Measurements from ENCODE around the gene TNIK.

The TNIK gene

DNA sequence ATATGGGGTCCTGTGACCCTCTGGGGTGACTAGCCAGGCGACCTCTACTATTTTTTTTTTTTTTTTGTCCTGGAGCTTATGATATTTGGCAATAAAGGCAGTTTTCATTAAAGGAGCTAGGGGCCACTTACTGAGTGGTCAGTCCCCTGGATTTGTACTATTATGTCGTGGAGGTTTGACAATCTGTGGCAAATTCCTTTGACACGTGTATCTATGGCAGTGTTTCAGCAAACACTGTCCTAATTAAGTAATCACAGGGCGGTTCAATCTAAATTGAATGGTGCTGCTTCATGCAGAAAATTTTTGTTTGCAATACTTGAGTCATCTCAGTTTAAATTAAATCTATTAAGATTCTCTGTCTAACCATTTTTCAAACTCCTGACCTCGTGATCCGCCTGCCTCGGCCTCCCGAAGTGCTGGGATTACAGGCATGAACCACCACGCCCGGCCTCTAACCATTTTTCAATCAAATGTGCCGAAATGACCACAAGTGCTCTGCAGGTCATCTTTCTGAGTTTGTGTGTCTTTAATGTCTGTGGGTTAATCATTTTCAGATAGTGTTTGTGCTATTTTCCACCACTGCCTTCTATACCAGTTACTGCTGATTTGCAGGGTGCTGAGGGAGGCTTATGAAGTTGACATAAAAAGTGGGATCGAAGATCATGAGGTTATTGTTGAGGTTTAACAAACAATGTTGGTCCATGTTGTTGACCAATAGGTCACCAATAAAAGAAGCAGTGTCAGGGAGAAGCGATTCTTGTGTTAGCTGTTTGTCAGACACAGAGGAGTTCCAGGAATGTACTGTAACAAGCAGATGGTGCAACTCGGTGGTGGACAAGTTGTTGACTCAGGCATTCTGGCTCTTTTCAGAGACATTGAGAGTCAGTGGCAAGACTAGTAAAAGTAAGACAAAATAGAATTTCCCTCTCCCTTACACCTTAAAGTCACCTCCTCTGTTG, 415.1 kb downstream of the TNIK start:
- no peak for DNase-seq
- Histone ChIP-seq H3K9me3 (no peaks in the 10 kb centered on the region), H3K27me3 (no peaks in the 10 kb centered on the region), H3K4me3 (no peak overlapping the region), H3K36me3 (no peaks in the 10 kb centered on the region), H3K4me1 (peaks cover 0 to 3% (median 0%) of the 10 kb centered on the region in 4 donors), H3K27ac (no peak overlapping the region)
- TF ChIP-seq, protein P1, sequence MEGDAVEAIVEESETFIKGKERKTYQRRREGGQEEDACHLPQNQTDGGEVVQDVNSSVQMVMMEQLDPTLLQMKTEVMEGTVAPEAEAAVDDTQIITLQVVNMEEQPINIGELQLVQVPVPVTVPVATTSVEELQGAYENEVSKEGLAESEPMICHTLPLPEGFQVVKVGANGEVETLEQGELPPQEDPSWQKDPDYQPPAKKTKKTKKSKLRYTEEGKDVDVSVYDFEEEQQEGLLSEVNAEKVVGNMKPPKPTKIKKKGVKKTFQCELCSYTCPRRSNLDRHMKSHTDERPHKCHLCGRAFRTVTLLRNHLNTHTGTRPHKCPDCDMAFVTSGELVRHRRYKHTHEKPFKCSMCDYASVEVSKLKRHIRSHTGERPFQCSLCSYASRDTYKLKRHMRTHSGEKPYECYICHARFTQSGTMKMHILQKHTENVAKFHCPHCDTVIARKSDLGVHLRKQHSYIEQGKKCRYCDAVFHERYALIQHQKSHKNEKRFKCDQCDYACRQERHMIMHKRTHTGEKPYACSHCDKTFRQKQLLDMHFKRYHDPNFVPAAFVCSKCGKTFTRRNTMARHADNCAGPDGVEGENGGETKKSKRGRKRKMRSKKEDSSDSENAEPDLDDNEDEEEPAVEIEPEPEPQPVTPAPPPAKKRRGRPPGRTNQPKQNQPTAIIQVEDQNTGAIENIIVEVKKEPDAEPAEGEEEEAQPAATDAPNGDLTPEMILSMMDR (IDR thresholded peaks at IDR 0.05) = no peak
- intact Hi-C loops (cut with DNase I; ENCODE audit: low total_unique reads) = loop anchor here (5.0 kb wide), 1 partner anchor 527 kb away; no protein-coding TSS in a partner anchor

DNA sequence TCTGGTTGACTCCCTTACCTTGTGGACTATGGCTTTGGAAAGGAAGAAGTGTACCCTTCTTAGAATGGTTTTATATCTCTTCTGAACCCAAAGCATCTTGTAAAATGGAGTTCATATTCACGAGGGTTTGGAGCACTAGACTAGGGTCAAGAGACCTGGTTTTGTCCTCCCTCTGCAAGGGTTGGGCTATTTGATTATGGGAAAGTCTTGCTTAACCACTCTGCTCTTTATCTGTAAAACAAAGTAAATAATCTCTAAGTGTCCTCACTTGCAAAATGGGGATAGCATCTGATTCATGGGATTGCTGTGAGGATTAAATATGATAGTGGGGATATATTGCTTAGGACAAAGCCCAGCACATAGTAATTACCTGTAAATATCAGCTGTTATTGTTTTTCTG, 415.8 kb downstream of the TNIK start:
- H3K27me3 ChIP-seq = no peaks in the 10 kb centered on the region
- no peak for DNase-seq
- H3K4me1 ChIP-seq = no peaks in the 10 kb centered on the region
- TF ChIP-seq, protein P1 (IDR thresholded peaks at IDR 0.05) = no peak
- H3K27ac ChIP-seq = no peak overlapping the region
- H3K9me3 ChIP-seq = no peaks in the 10 kb centered on the region
- no peaks in the 10 kb centered on the region for H3K36me3 ChIP-seq
- intact Hi-C loops (cut with DNase I; ENCODE audit: low total_unique reads) = no loop called here
- no peak overlapping the region for H3K4me3 ChIP-seq

DNA sequence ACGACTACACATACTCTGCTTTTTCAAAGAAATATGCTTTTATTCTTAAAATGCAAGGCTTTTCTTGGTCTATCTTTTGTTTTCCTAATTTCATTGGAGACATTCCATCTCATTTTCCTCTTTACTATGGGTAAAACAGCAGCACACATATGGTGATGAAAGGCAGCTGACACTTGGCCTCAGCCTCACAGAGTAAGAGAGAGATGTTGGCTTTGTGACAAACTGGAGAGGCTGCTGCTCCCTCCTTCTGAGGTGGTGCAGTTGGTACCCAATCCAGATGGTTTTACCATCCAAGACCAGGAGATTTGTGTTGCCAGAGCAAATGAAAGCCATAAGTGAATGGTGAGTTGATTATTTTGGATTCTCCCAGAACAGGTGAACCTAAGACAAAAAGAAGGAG, 420.5 kb downstream of the TNIK start:
- Histone ChIP-seq H3K36me3 (no peaks in the 10 kb centered on the region), H3K27me3 (no peaks in the 10 kb centered on the region), H3K4me1 (no peaks in the 10 kb centered on the region), H3K27ac (no peak overlapping the region), H3K9me3 (no peaks in the 10 kb centered on the region), H3K4me3 (no peak overlapping the region)
- TF ChIP-seq, protein P1 (IDR thresholded peaks at IDR 0.05) = no peak
- DNase-seq = no peak
- intact Hi-C loops (cut with DNase I; ENCODE audit: low total_unique reads) = no loop called here

DNA sequence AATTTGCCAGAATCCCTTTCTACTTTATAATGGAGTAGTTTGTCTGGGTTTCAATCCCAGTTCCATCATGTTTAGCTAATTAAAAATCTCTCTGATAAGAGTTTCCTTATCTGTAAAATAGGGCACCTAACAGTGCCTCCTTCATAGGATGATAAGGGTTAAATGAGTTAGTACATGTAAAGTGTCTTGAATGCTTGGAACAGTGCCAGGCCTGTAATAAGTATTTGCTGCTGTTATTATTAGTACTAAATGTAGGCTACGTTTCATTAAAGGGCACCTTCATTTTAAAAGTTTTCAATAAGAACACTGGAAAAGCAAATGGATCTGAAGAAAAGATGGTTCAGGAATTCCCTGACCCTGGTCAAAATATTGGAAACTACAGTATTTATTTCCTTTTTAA, 421.9 kb downstream of the TNIK start:
- intact Hi-C loops (cut with DNase I; ENCODE audit: low total_unique reads) = no loop called here

DNA sequence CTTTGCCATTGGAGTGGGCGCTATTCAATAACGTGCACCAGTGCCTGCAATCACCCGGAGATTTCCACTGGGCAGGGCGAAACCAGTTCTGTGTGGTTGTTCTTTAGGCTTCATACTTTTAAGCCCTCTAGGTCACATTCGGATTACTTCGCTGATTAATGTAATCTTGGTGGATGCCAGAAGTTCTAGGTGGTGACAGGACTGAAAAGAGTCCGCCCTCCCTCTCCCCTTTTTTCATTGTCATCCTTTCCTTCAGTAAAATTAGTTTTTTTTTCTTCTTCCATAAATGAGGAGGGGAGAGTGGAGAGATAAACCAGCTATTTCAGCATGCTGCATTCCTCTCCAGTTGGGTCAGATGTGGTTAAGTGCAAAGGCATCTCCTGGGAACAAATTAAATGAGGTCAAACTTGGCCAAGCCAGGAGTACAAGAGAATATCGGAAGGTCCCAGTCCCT, 431.4 kb downstream of the TNIK start:
- peak overlapping the region; percentile 34 to 41 for H3K4me3 ChIP-seq
- H3K4me1 ChIP-seq = peaks cover 0 to 14% (median 10%) of the 10 kb centered on the region in 4 donors
- H3K9me3 ChIP-seq = no peaks in the 10 kb centered on the region
- H3K36me3 ChIP-seq = no peaks in the 10 kb centered on the region
- intact Hi-C loops (cut with DNase I; ENCODE audit: low total_unique reads) = no loop called here
- no peaks in the 10 kb centered on the region for H3K27me3 ChIP-seq
- no peak for DNase-seq
- no peak overlapping the region for H3K27ac ChIP-seq
- TF ChIP-seq, protein P1 (IDR thresholded peaks at IDR 0.05) = no peak

More for the DNA sequence above, 421.9 kb downstream of the TNIK start:
- no peak overlapping the region for H3K4me3 ChIP-seq
- no peak for DNase-seq
- no peaks in the 10 kb centered on the region for H3K27me3 ChIP-seq
- TF ChIP-seq, protein P1 (IDR thresholded peaks at IDR 0.05) = no peak
- no peak overlapping the region for H3K27ac ChIP-seq
- no peaks in the 10 kb centered on the region for H3K9me3 ChIP-seq
- no peaks in the 10 kb centered on the region for H3K4me1 ChIP-seq
- no peaks in the 10 kb centered on the region for H3K36me3 ChIP-seq

Measured in tibial artery (tissue), 4 donors.